ENCODE data around the gene CLC. TPM values are rescaled to one million over a fixed set of nuclear protein-coding genes. Genes with fewer than 3 reads are reported as not detected.

Gene CLC
- total and polyA plus RNA-seq, 2 experiments from 2014 or later, result not detected

DNA sequence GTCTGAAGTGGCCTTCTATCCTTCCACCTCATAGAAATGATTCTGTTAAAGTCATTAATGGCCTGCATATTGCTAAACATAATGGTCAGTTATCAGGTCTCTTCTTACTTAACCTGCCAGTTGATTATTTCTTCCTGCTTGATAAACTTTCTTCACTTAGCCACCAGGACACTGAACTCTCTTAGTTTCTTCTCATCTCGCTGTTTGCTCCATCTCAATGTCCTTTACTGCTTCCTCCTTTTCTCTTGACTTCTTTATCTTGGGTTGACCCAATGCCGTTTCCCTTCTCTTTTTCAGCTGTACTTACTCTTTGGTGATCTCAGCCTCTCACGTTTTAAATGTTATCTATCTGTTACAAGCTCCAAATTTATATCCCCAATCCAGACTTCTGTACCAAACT is 17.1 kb upstream of the CLC start:
- Histone ChIP-seq H3F3A (ENCODE audit: insufficient read depth) (no peaks in the 10 kb centered on the region), H3K9ac (no peak overlapping the region), H3K9me2 (ENCODE audit: insufficient read depth) (no peaks in the 10 kb centered on the region), H3K9me3 (ENCODE audit: low read depth) (no peaks in the 10 kb centered on the region), H3K4me1 (ENCODE audit: insufficient read depth) (no peaks in the 10 kb centered on the region), H3K4me2 (ENCODE audit: unreplicated experiment) (no peak overlapping the region), H3K4me3 (no peak overlapping the region), H3K27me3 (replicated peaks; ENCODE audit: insufficient read depth) (peaks cover 6% of the 10 kb centered on the region; the same call in 1 of the 2 replicates), H3K27ac (no peak overlapping the region), H2AFZ (no peak overlapping the region), H3K79me2 (ENCODE audit: insufficient read depth) (no peaks in the 10 kb centered on the region), H4K20me1 (ENCODE audit: insufficient read depth) (no peaks in the 10 kb centered on the region), H3K36me3 (ENCODE audit: low read depth) (no peaks in the 10 kb centered on the region)
- DNase-seq, result no peak
- in situ Hi-C loops (cut with MboI), result no loop called here
- TF ChIP-seq EZH2phosphoT487 (IDR thresholded peaks at IDR 0.05; ENCODE audit: insufficient read depth, low read depth), result no peak
- no peak for TF ChIP-seq EZH2 (IDR thresholded peaks at IDR 0.05; ENCODE audit: insufficient read depth, poor library complexity, severe bottlenecking)
- 23 to 33% methylated on average over 3 of the region's 3 CpGs for WGBS, 2 experiments (ENCODE audit: low coverage in 1 of 2, low lambda C conversion rate in 2 of 2, missing lambda C conversion rate in 2 of 2)

- H3K27ac ChIP-seq, result no peak overlapping the region
- TF ChIP-seq EZH2 (IDR thresholded peaks at IDR 0.05; ENCODE audit: insufficient read depth, poor library complexity, severe bottlenecking) (no peak), EZH2phosphoT487 (IDR thresholded peaks at IDR 0.05; ENCODE audit: insufficient read depth, low read depth) (no peak)
- in situ Hi-C loops (cut with MboI), result no loop called here
Observed at GRCh38 chr19:39754544-39754943, 16.7 kb upstream of the CLC start.

GRCh38 chr19:39752795-39753194 is 15.0 kb upstream of the CLC start:
- Histone ChIP-seq H3K27ac (no peak overlapping the region), H4K20me1 (ENCODE audit: insufficient read depth) (no peaks in the 10 kb centered on the region), H3K79me2 (ENCODE audit: insufficient read depth) (no peaks in the 10 kb centered on the region), H3K9me2 (ENCODE audit: insufficient read depth) (no peaks in the 10 kb centered on the region), H3F3A (ENCODE audit: insufficient read depth) (no peaks in the 10 kb centered on the region), H2AFZ (no peak overlapping the region), H3K4me1 (ENCODE audit: insufficient read depth) (no peaks in the 10 kb centered on the region), H3K36me3 (ENCODE audit: low read depth) (no peaks in the 10 kb centered on the region), H3K9me3 (ENCODE audit: low read depth) (no peaks in the 10 kb centered on the region), H3K4me3 (no peak overlapping the region), H3K4me2 (ENCODE audit: unreplicated experiment) (no peak overlapping the region), H3K9ac (no peak overlapping the region), H3K27me3 (replicated peaks; ENCODE audit: insufficient read depth) (peaks cover 9% of the 10 kb centered on the region; the same call in 1 of the 2 replicates)
- DNase-seq, result no peak
- in situ Hi-C loops (cut with MboI), result no loop called here
- TF ChIP-seq EZH2 (IDR thresholded peaks at IDR 0.05; ENCODE audit: insufficient read depth, poor library complexity, severe bottlenecking) (no peak), EZH2phosphoT487 (IDR thresholded peaks at IDR 0.05; ENCODE audit: insufficient read depth, low read depth) (no peak)

More at GRCh38 chr19:39754544-39754943, 16.7 kb upstream of the CLC start:
- H3K9me3 ChIP-seq (ENCODE audit: low read depth), result no peaks in the 10 kb centered on the region
- 20 to 25% methylated on average over 2 of the region's 2 CpGs for WGBS, 2 experiments (ENCODE audit: low coverage in 1 of 2, low lambda C conversion rate in 2 of 2, missing lambda C conversion rate in 2 of 2)
- no peaks in the 10 kb centered on the region for H3K36me3 ChIP-seq (ENCODE audit: low read depth)
- H3K4me3 ChIP-seq, result no peak overlapping the region
- H3K9ac ChIP-seq, result no peak overlapping the region
- H3K9me2 ChIP-seq (ENCODE audit: insufficient read depth), result no peaks in the 10 kb centered on the region
- H3K4me2 ChIP-seq (ENCODE audit: unreplicated experiment), result no peak overlapping the region
- peaks cover 6% of the 10 kb centered on the region; the same call in 1 of the 2 replicates for H3K27me3 ChIP-seq (replicated peaks; ENCODE audit: insufficient read depth)
- no peaks in the 10 kb centered on the region for H4K20me1 ChIP-seq (ENCODE audit: insufficient read depth)
- H3K4me1 ChIP-seq (ENCODE audit: insufficient read depth), result no peaks in the 10 kb centered on the region
- no peaks in the 10 kb centered on the region for H3K79me2 ChIP-seq (ENCODE audit: insufficient read depth)
- H3F3A ChIP-seq (ENCODE audit: insufficient read depth), result no peaks in the 10 kb centered on the region
- no peak for DNase-seq
- H2AFZ ChIP-seq, result no peak overlapping the region

- no peaks in the 10 kb centered on the region for H3K36me3 ChIP-seq (ENCODE audit: low read depth)
- in situ Hi-C loops (cut with MboI), result no loop called here
- no peaks in the 10 kb centered on the region for H4K20me1 ChIP-seq (ENCODE audit: insufficient read depth)
- no peaks in the 10 kb centered on the region for H3K9me2 ChIP-seq (ENCODE audit: insufficient read depth)
- no peak overlapping the region for H3K4me2 ChIP-seq (ENCODE audit: unreplicated experiment)
- H3F3A ChIP-seq (ENCODE audit: insufficient read depth), result no peaks in the 10 kb centered on the region
- no peak overlapping the region for H2AFZ ChIP-seq
- H3K27ac ChIP-seq, result no peak overlapping the region
- no peaks in the 10 kb centered on the region for H3K9me3 ChIP-seq (ENCODE audit: low read depth)
- no peak for DNase-seq
- H3K4me1 ChIP-seq (ENCODE audit: insufficient read depth), result no peaks in the 10 kb centered on the region
- no peaks in the 10 kb centered on the region for H3K79me2 ChIP-seq (ENCODE audit: insufficient read depth)
- H3K27me3 ChIP-seq (replicated peaks; ENCODE audit: insufficient read depth), result peaks cover 9% of the 10 kb centered on the region; the same call in 1 of the 2 replicates
- H3K9ac ChIP-seq, result no peak overlapping the region
- no peak for TF ChIP-seq EZH2phosphoT487 (IDR thresholded peaks at IDR 0.05; ENCODE audit: insufficient read depth, low read depth)
- no peak overlapping the region for H3K4me3 ChIP-seq
Observed at GRCh38 chr19:39752390-39752789, 14.6 kb upstream of the CLC start.

DNA sequence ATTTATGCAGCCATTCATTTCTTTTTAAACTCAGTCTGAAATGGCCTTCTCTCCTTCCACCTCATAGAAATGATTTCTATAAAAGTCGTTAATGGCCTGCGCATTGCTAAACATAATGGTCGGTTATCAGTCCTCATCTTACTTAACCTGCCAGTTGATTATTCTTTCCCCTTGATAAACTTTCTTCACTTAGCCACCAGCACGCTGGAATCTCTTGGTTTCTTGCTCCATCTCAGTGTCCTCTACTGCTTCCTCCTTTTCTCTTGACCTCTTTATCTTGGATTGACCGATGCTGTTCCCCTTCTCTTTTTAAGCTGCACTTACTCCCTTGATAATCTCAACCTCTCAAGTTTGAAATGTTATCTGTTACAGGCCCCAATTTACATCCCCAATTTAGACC is 12.2 kb upstream of the CLC start:
- H3F3A ChIP-seq (ENCODE audit: insufficient read depth), result no peaks in the 10 kb centered on the region
- H3K36me3 ChIP-seq (ENCODE audit: low read depth), result no peaks in the 10 kb centered on the region
- no peak overlapping the region for H2AFZ ChIP-seq
- no peaks in the 10 kb centered on the region for H3K79me2 ChIP-seq (ENCODE audit: insufficient read depth)
- H3K27me3 ChIP-seq (replicated peaks; ENCODE audit: insufficient read depth), result peaks cover 9% of the 10 kb centered on the region; the same call in 1 of the 2 replicates
- 44 to 48% methylated on average over 5 of the region's 5 CpGs for WGBS, 2 experiments (ENCODE audit: low coverage in 1 of 2, low lambda C conversion rate in 2 of 2, missing lambda C conversion rate in 2 of 2)
- TF ChIP-seq EZH2 (IDR thresholded peaks at IDR 0.05; ENCODE audit: insufficient read depth, poor library complexity, severe bottlenecking), result no peak
- TF ChIP-seq EZH2phosphoT487 (IDR thresholded peaks at IDR 0.05; ENCODE audit: insufficient read depth, low read depth), result no peak
- H3K9ac ChIP-seq, result no peak overlapping the region
- no peak overlapping the region for H3K4me3 ChIP-seq
- H3K4me1 ChIP-seq (ENCODE audit: insufficient read depth), result no peaks in the 10 kb centered on the region
- DNase-seq, result no peak
- no peak overlapping the region for H3K4me2 ChIP-seq (ENCODE audit: unreplicated experiment)
- H3K27ac ChIP-seq, result no peak overlapping the region
- no peaks in the 10 kb centered on the region for H3K9me3 ChIP-seq (ENCODE audit: low read depth)
- no peaks in the 10 kb centered on the region for H4K20me1 ChIP-seq (ENCODE audit: insufficient read depth)
- in situ Hi-C loops (cut with MboI), result no loop called here
- no peaks in the 10 kb centered on the region for H3K9me2 ChIP-seq (ENCODE audit: insufficient read depth)
